NCI-H2081 treated with DMSO at 0.1 percent for 48 hours (cell line): ENCODE measurements around the gene TRABD2B.

Experiments
- DNase-seq: peaks from one replicate; lab custom pipeline; 2025; lab: John Stamatoyannopoulos, UW

TRABD2B gene

GRCh38 chr1:47795102-47795501 lies 202.1 kb downstream of the TRABD2B start:
- no peak for DNase-seq

DNA sequence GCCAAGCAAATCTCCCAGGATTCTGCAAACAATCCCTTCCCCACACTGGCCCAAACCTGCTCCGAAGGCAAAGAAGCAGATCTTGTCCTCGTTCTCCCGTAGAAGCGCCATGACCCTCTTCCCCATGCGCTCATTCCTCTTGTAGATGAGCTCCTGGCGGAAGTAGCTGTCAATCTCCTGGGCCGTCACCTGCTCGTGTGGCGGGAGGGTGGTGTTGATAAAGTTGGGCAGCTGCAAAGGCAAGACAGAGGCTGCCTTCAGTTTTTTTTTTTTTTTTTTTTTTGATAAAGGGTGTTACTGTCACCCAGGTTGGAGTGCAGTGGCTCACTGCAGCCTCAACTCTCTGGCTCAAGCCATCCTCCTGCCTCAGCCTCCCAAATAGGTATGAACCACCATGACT lies 202.7 kb downstream of the TRABD2B start:
- no peak for DNase-seq

DNA sequence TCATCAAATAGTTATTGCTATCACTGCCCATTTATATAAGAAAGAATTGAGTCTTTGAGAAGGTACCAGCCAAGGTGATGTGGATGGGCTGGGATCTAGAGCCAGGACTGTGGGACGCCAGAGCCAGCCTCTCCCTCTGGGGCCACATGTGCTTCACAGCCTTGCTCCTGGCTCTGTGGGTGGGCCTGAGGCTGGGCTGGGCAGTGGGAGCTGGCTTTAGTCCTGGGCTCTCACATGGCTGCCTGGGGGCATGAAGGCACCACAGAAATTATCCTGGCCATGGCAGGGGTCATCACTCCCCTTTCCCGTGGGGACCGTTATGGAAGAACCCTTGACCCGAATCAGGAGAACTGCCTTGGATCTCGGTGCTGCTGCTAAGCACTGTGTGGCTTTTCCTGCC lies 203.1 kb downstream of the TRABD2B start:
- DNase-seq, result no peak

DNA sequence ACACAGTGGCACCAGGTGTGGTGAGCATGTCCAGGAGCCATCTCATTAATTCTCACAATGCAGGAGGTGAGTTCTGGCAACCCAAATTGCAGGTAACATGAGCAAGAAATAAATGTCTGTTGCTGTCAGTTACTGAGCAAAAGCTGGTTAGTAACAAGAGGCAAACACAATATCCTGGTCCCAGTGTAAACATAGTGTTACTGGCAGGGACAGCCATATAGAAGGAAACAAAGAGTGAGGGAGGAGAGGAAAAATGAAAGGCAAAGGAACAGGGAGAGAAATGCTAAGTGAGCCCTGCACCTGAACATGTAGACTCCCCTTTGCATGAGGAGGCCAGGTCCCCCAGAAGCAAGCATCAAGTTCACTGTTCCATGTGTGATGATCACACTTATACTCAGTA lies 203.6 kb downstream of the TRABD2B start:
- no peak for DNase-seq

- DNase-seq, result no peak
These were observed 204.4 kb downstream of the TRABD2B start for GRCh38 chr1:47792779-47793178.

DNA sequence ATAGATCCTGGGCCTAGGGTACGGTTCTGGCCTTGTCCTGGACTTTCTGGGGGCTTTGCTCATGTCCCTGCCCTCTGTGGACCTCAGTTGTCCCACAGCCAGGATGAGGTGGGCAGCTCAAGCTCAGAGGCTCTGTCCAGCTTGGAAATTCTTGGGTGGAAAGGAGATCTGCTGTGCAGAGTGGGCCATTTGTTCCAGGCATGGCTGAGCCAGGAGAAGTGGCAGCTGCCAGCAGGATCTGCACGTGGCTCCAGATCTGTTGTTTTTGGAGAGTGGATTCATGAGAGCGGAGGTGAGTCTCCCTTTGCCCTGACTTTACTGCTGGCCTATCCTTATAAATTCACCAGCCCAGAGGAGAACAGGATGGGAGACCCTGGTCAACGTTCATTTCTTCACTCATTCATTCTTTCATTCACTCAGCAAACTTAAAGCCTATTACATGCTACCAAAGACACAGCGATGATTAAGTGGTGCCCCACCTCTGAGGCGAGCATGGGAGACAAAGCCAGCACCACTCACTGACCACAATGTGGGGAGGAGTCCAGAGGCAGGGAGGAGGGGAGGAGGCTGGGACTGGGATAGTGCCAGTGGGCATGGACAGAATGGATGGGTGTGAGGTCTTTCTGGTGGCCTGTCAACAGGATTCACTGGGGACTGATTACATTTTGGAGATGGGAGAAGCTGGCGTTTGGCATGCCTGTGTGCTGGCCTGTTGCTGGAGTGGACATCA lies 205.1 kb downstream of the TRABD2B start:
- DNase-seq, result no peak

- DNase-seq, result no peak
These were observed 208.4 kb downstream of the TRABD2B start for GRCh38 chr1:47788761-47789160.

DNA sequence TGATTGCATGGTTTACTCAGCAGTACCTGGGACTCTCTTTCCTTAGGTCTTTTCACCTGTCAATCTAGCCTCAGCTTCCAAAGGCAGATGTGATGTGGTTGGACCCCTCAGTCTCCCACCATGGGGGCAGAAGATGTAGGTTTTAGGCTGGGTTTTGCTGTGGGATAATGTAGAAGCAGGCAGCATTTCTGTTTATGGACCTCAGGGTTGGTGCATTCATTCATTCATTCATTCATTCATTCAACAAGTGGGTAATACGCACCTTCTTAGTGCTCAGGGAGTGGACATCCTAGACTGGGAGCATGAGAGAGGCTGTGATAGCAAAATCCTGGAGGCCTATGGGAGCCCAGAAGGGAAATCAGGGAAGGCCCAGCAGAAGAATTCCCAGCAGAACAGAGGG lies 209.6 kb downstream of the TRABD2B start:
- no peak for DNase-seq

DNA sequence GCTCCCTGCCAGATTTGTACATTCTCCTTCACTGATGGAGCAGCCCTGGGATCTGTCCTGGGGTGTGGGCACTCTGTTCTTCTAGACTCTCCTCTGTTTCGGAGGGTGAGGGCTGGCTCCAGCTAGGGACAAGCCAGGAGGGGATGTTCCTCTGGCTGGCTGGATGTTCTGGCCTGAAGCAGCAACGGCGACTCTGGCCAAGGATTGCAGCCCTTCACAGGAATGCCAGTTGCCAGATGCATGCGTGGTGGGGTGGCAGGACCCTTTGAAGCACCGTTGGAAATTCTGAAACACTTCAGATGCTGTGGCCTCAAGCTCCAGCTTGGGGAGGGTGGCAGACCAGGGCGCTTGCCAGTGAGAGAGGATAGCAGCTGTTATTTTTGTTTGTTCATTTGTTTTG lies 210.9 kb downstream of the TRABD2B start:
- DNase-seq, result no peak

GRCh38 chr1:47785561-47786271 lies 211.5 kb downstream of the TRABD2B start:
- no peak for DNase-seq

GRCh38 chr1:47785118-47785517 lies 212.1 kb downstream of the TRABD2B start:
- no peak for DNase-seq

DNA sequence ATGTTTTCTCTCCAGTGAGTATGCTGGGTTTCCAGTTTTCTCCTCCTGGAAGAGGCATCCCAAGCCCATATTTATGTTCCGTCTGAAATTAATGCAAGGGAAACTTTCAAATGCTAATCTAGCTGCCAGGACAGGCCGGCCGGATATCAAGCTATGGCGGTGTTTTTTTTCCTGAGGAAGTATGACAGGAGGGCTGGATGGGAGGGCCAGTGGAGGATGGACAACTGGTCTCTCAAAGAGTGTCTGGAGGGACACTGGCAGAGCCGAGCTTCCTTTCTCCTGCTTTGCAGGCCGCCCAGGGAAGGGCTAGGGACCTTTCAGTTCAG lies 212.7 kb downstream of the TRABD2B start:
- DNase-seq, result no peak

DNA sequence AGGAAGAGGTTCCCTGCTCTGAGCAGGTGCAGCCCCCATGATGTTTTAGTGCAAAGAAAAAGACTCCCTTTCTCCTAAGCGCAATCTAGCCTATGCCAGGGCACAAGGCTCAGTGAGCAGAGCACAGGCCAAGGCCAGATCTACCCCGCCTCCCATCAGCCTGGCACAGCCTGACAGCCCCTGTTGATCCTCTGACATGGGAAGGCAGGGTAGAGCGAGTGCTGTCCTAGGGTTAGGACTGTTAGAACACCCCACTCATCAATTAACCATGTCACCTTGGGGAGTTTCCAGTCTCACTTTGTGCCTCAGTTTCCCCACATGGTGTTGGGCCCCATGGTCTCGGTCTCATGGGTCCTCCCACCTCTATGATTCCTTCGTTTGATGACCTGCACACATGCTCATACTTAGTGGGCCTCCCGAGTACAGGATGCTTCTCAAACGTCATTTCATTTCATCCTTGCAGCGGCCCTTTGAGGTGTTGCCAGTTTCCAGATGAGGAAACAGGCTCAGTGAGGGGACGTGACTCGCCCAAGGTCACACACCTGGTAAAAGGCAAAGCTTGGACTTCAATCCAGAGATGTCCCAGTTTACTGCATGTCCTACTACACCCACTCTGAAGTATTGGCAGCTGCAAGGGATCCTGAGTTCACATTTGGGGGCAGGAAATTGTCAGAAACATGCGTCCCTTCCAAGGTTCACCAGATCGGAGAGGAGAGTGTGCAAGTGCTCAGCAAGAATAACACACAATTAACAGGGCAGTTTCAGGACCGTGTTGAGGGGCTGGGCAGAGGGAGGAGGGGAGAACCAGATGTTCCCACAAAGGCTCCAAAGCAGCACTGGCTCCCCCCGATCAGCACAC lies 213.3 kb downstream of the TRABD2B start:
- no peak for DNase-seq

DNA sequence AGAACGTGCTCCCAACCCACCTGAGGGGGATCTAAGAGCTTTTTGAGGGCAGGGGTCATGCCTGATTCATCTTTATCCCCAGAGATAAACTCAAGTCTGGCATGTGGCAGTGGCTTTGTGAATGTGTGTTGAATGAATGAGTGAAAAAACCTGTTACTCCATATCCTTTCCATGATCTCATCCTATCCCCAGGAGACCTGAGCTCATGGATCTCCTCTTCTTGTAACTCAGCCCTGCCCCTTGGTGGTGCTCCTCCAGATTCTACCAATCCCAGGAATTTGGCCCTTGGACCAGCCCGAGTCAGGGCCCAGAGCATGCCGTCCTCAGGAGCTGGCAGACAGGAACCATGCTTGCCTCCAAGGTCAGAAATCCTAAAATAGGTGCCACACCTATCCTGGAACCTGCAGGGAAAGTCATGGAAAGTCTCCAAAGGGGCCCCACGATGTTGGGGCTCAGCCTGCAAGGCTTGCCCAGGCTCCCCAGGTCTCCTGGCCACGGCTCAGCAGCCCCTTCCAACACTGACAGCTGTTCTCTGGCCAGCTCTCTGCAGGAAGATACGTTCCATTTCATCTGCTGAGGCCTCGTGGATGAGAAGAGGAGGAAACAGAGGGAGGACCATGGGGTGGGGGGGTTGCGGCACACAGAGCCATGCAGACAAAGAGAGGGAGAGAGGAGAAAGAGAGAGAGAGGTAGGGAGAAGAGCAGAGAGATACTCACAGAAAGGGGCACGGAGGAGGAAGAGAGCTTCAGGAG lies 214.6 kb downstream of the TRABD2B start:
- no peak for DNase-seq

GRCh38 chr1:47781171-47781959 lies 215.8 kb downstream of the TRABD2B start:
- DNase-seq, result no peak

DNA sequence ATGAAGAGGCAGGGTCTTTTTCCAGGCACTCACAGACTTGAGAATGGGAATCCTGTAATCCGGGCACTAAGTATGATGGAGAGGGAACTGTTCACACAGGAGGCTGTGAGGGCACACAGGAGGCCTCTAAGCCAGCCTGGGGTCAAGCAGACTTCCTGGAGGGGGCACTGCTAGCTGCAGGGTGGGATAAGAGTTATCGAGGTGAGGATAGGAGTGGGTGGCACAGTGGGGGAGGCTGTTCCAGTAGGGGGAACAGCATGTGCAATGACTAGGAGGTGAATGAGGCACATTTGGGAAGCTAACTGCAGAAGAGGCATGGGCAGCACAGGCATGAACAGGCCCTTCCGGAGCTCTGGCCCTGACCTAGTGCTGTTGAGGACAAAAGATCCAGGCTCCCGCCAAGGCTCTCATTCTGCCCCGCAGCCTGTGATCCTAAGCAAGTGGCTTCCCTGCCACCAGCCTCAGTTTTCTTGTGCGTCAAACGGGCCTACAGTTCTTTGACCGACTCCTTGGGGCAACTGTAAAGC lies 216.7 kb downstream of the TRABD2B start:
- DNase-seq, result no peak

DNA sequence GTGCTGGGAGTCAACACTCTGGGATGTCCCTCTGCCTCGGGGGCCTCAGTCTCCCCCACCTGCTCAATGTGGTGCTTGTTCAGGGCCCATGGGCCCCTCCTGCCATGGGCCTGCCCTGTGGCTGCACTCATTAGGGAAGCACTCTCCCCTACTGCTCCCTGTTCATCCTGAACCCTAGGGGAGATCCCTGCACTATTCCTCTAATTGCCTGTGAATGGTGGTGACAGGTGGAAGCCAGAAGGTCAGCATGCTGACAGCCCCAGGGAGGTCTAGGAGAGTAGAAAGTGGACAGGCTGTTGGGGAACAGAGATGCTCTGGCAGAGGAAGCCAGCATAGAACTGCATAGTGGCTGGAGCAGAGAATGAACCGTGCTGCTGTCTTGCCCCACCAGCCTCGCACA lies 217.6 kb downstream of the TRABD2B start:
- no peak for DNase-seq

DNA sequence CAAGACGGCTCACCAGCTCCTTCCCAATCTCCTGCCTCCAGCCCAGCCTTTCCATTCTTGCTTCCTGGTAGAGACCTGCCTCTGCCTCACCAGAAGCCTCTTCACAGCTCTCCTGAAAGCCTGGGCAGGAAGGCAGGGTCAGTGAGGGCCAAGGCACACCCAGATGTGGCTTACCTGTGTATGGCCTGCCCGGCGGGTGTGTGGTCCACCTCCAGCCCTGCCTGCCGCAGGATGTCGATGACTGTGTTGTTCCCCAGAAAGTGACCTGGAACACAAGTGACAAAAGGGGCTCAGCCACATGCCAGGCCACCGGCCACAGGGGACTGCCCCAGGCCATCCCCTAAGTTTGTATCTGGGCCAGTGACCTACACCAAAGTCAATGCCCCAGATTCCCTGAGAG lies 218.9 kb downstream of the TRABD2B start:
- no peak for DNase-seq

DNA sequence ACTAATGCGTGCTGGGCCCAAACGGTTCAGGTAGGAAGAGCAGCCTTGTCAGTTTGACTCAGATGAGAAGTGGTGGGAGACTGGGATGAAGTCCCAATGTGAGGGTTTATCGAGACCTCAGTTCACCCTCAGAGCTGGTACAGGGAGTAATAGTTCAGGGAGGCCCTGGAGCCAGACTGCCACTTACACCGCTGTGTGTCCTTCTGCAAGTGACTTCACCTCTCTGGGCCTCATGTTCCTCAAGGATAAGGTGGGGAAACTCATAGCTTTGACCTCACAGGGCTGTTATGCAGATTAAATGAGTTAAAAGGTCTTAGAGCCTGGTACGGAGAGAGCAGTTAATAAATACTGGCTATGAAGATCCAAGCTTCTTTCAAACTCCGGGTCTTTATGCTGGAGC lies 219.9 kb downstream of the TRABD2B start:
- DNase-seq, result no peak

- peak; percentile 49 for DNase-seq
These were observed 220.5 kb downstream of the TRABD2B start for GRCh38 chr1:47776667-47777131.
